Neuronal stem cell (in vitro differentiated cells): ENCODE data around the gene DYNC1I2.

Experiments used
- DNase-seq: peaks from one replicate; pipeline ENCODE4 v3.0.0-alpha.2; 2013; ENCODE audit warnings: low spot score
- H2AFZ ChIP-seq: one replicate; pipeline ENCODE4 v1.6.1; 2013; ENCODE audit warnings: mild to moderate bottlenecking, low read length, inconsistent platforms
- H2AK5ac ChIP-seq: 2 replicates; pipeline ENCODE4 v1.6.1; 2013; ENCODE audit warnings: low read depth, mild to moderate bottlenecking, inconsistent platforms, low read length, moderate library complexity, mixed read lengths
- H2BK120ac ChIP-seq: 2 replicates; pipeline ENCODE4 v1.6.1; 2013; ENCODE audit warnings: low read depth, mild to moderate bottlenecking, inconsistent platforms, low read length, moderate library complexity, mixed read lengths
- H2BK12ac ChIP-seq: one replicate; pipeline ENCODE4 v1.6.1; 2013; ENCODE audit warnings: low read length, inconsistent platforms
- H2BK15ac ChIP-seq: 2 replicates; pipeline ENCODE4 v1.6.1; 2013; ENCODE audit warnings: mild to moderate bottlenecking, low read length, inconsistent platforms, mixed read lengths
- H2BK5ac ChIP-seq: one replicate; pipeline ENCODE4 v1.6.1; 2013; ENCODE audit warnings: inconsistent platforms, mild to moderate bottlenecking, low read length, moderate library complexity
- H3K14ac ChIP-seq: one replicate; pipeline ENCODE4 v1.6.1; 2013; ENCODE audit warnings: low read length, inconsistent platforms
- H3K18ac ChIP-seq: 2 replicates; pipeline ENCODE4 v1.6.1; 2013; ENCODE audit warnings: low read length, inconsistent platforms
- H3K23ac ChIP-seq: 2 replicates; pipeline ENCODE4 v1.6.1; 2013; ENCODE audit warnings: low read depth, mild to moderate bottlenecking, mixed read lengths, low read length, inconsistent platforms; ENCODE audit not compliant: poor library complexity
- H3K27ac ChIP-seq: replicated peaks from 3 replicates; pipeline ENCODE4 v1.5.1; 2013; ENCODE audit warnings: low read length, inconsistent platforms
- H3K27me3 ChIP-seq, 3 experiments: 2 replicates each; pipeline ENCODE4 v1.6.1; 2013; ENCODE audit warnings: low read length in 3 of 3, mild to moderate bottlenecking in 2 of 3, inconsistent platforms in 1 of 3, low read depth in 1 of 3, mixed read lengths in 1 of 3, moderate library complexity in 1 of 3; ENCODE audit not compliant: control insufficient read depth in 3 of 3, insufficient read depth in 3 of 3
- H3K36me3 ChIP-seq, 2 donors: replicated peaks in 1 of 2; 2 replicates each; pipeline ENCODE4 v1.6.1; 2013; ENCODE audit warnings: low read length in 2 of 2; ENCODE audit not compliant: control insufficient read depth in 2 of 2, insufficient read depth in 2 of 2
- H3K4ac ChIP-seq: 2 replicates; pipeline ENCODE4 v1.6.1; 2013; ENCODE audit warnings: inconsistent platforms, mild to moderate bottlenecking, low read length, moderate library complexity
- H3K4me1 ChIP-seq, 2 donors: 1 replicate in 1 of 2; 2 replicates in 1 of 2; pipeline ENCODE4 v1.6.1; 2013; ENCODE audit warnings: low read length in 2 of 2, low read depth in 1 of 2; ENCODE audit not compliant: control insufficient read depth in 2 of 2, insufficient read depth in 1 of 2
- H3K4me2 ChIP-seq: one replicate; pipeline ENCODE4 v1.6.1; 2013; ENCODE audit warnings: mild to moderate bottlenecking, low read length, inconsistent platforms; ENCODE audit not compliant: insufficient read depth, poor library complexity, severe bottlenecking
- H3K4me3 ChIP-seq, 2 donors: 2 replicates each; pipeline ENCODE4 v1.5.1; 2013; ENCODE audit warnings: low read length in 2 of 2, mild to moderate bottlenecking in 2 of 2, inconsistent platforms in 1 of 2, moderate library complexity in 1 of 2
- H3K79me1 ChIP-seq: one replicate; pipeline ENCODE4 v1.6.1; 2013; ENCODE audit warnings: low read depth, mild to moderate bottlenecking, inconsistent platforms, low read length, moderate library complexity
- H3K9ac ChIP-seq: one replicate; pipeline ENCODE4 v1.6.1; 2013; ENCODE audit warnings: mild to moderate bottlenecking, low read depth, low read length, inconsistent platforms; ENCODE audit not compliant: poor library complexity
- H3K9me3 ChIP-seq, 2 donors: replicated peaks in 1 of 2; 2 replicates each; pipeline versions ENCODE3 to v1.6.1; 2013; ENCODE audit warnings: low read length in 2 of 2, mild to moderate bottlenecking in 2 of 2, inconsistent platforms in 1 of 2, low read depth in 1 of 2, mixed read lengths in 1 of 2, moderate library complexity in 1 of 2; ENCODE audit not compliant: control insufficient read depth in 2 of 2, insufficient read depth in 1 of 2
- H4K8ac ChIP-seq: one replicate; pipeline ENCODE4 v1.6.1; 2013; ENCODE audit warnings: low read depth, mild to moderate bottlenecking, inconsistent platforms, low read length, moderate library complexity
- H4K91ac ChIP-seq: one replicate; pipeline ENCODE4 v1.6.1; 2013; ENCODE audit warnings: low read length, low read depth, mild to moderate bottlenecking, inconsistent platforms; ENCODE audit not compliant: poor library complexity
- WGBS, 2 donors: extraction: QIAGEN DNeasy Blood & Tissue Kit; methylation state at CpG; one replicate each; pipeline ENCODE4 v1.1.7; 2013; ENCODE audit warnings: missing lambda C conversion rate in 2 of 2, mixed read lengths in 1 of 2; ENCODE audit not compliant: insufficient read length in 2 of 2, insufficient replicate concordance in 1 of 2; ENCODE audit errors: extremely low coverage in 2 of 2; 5-methylcytosine and 5-hydroxymethylcytosine counted together

DYNC1I2 gene

DNA sequence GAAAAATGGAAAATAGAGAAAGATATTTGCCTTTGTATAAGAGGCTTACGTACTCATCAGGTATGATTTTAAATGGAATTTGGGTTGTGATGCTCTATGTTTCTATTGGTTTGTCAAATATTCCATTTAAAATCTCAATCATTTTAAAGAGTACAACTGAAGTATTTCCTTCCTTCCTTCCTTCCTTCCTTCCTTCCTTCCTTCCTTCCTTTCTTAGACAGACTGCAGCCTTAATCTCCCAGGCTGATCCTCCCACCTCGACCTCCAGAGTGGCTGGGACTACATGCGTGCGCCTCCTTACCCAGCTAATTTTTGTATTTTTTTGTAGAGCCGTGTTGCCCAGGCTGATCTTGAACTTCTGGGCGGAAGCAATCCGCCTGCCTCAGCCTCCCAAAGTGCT lies 15.4 kb upstream of the DYNC1I2 start:
- Histone ChIP-seq H3K9ac (no peak overlapping the region), H2BK5ac (no peak overlapping the region), H2BK15ac (no peak overlapping the region), H3K27ac (no peak overlapping the region), H2AFZ (no peak overlapping the region), H3K4ac (no peak overlapping the region), H4K91ac (no peak overlapping the region), H3K9me3 (no peaks in the 10 kb centered on the region), H4K8ac (no peak overlapping the region), H3K27me3 (peaks cover 0 to 44% (median 0%) of the 10 kb centered on the region in 3 experiments), H3K4me2 (no peak overlapping the region), H3K18ac (no peak overlapping the region), H3K23ac (no peak overlapping the region), H2BK120ac (no peak overlapping the region), H3K79me1 (no peaks in the 10 kb centered on the region), H3K36me3 (no peaks in the 10 kb centered on the region), H3K4me1 (peaks cover 0 to 6% of the 10 kb centered on the region in 2 donors), H2BK12ac (no peak overlapping the region), H3K14ac (no peak overlapping the region), H2AK5ac (no peak overlapping the region), H3K4me3 (no peak overlapping the region)
- DNase-seq: no peak
- no CpG with 5 or more reads among the region's 7 CpGs for WGBS, 2 donors

DNA sequence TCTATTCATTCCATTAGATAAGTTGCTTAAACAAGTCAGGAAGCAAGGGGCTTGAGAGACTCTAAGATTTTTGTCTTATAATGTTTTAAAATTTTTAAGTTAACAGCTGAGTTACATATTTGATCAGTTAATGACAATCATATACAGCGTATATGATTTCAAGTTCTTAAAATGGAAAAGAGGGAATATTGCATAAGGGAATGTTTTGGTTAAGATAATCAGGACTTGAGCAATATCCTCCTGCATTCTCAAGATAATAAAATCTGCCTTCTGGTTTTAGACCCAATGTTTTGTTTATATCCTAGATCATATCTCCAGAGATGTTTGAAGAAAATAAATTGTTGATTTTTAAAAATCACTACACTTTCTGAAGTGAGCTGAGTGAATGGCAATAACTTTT lies 13.4 kb upstream of the DYNC1I2 start:
- H2BK15ac ChIP-seq: no peak overlapping the region
- H3K23ac ChIP-seq: no peak overlapping the region
- no peak overlapping the region for H3K14ac ChIP-seq
- no peak overlapping the region for H2BK120ac ChIP-seq
- no peak overlapping the region for H2AK5ac ChIP-seq
- no peak overlapping the region for H2AFZ ChIP-seq
- no peak for DNase-seq
- no CpG with 5 or more reads among the region's 1 CpG for WGBS, 2 donors
- no peak overlapping the region for H2BK12ac ChIP-seq
- no peak overlapping the region for H3K27ac ChIP-seq
- no peak overlapping the region for H3K4ac ChIP-seq
- no peak overlapping the region for H4K8ac ChIP-seq
- no peaks in the 10 kb centered on the region for H3K79me1 ChIP-seq
- no peaks in the 10 kb centered on the region for H3K36me3 ChIP-seq
- peaks cover 0 to 6% of the 10 kb centered on the region in 2 donors for H3K4me1 ChIP-seq
- H3K4me3 ChIP-seq: no peak overlapping the region
- no peak overlapping the region for H3K4me2 ChIP-seq
- H3K9ac ChIP-seq: no peak overlapping the region
- H3K9me3 ChIP-seq: no peaks in the 10 kb centered on the region
- H4K91ac ChIP-seq: no peak overlapping the region
- H2BK5ac ChIP-seq: no peak overlapping the region
- H3K27me3 ChIP-seq: peaks cover 0 to 40% (median 0%) of the 10 kb centered on the region in 3 experiments
- H3K18ac ChIP-seq: no peak overlapping the region

- Histone ChIP-seq H3K79me1 (no peaks in the 10 kb centered on the region), H2BK120ac (no peak overlapping the region), H3K4me3 (no peak overlapping the region), H3K23ac (no peak overlapping the region), H3K18ac (peak overlapping the region; percentile 16), H2BK5ac (peak overlapping the region; percentile 8), H3K36me3 (no peaks in the 10 kb centered on the region), H3K9me3 (no peaks in the 10 kb centered on the region), H4K91ac (no peak overlapping the region), H4K8ac (no peak overlapping the region), H3K4me2 (no peak overlapping the region), H3K9ac (no peak overlapping the region), H3K27ac (peak overlapping the region; percentile 67), H3K4me1 (peaks cover 0 to 6% of the 10 kb centered on the region in 2 donors), H2AFZ (peak overlapping the region; percentile 1), H3K27me3 (peaks cover 0 to 31% (median 0%) of the 10 kb centered on the region in 3 experiments), H3K14ac (no peak overlapping the region), H3K4ac (no peak overlapping the region), H2AK5ac (no peak overlapping the region), H2BK12ac (no peak overlapping the region), H2BK15ac (no peak overlapping the region)
- peak; percentile 26 for DNase-seq
- WGBS, 2 donors: no CpG with 5 or more reads among the region's 7 CpGs
Measured at GRCh38 chr2:171675810-171676345, 11.4 kb upstream of the DYNC1I2 start.

DNA sequence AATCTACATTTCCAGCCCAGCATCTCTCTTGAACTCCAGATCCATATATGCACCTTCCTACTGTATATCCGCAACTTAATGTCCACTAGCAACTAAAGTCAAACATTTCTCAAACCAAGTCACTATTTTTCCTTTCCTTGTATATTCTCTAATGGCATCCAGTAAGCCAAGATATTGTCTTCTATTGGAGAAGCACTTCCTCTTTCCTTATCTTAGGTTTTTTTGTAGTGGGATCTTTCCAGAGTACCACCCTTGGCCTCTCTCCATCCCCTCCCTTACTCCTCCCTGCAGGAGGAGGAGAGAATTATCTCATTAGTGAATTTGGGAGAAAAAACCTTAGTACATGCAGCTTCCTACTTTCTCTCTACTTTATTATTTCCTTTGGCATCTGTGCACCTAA lies 8.7 kb upstream of the DYNC1I2 start:
- no peak overlapping the region for H3K9ac ChIP-seq
- no peaks in the 10 kb centered on the region for H3K79me1 ChIP-seq
- WGBS, 2 donors: no CpG with 5 or more reads among the region's 1 CpG
- H3K14ac ChIP-seq: no peak overlapping the region
- H3K27me3 ChIP-seq: peaks cover 0 to 21% (median 0%) of the 10 kb centered on the region in 3 experiments
- no peak overlapping the region for H3K18ac ChIP-seq
- H3K9me3 ChIP-seq: no peaks in the 10 kb centered on the region
- no peak overlapping the region for H2BK5ac ChIP-seq
- no peak overlapping the region for H2AK5ac ChIP-seq
- no peak overlapping the region for H4K91ac ChIP-seq
- no peak overlapping the region for H2BK12ac ChIP-seq
- H3K4ac ChIP-seq: no peak overlapping the region
- no peak overlapping the region for H3K27ac ChIP-seq
- no peak overlapping the region for H2BK15ac ChIP-seq
- H2AFZ ChIP-seq: no peak overlapping the region
- H3K4me1 ChIP-seq: peaks cover 0 to 6% of the 10 kb centered on the region in 2 donors
- H3K36me3 ChIP-seq: no peaks in the 10 kb centered on the region
- no peak overlapping the region for H2BK120ac ChIP-seq
- H3K4me3 ChIP-seq: no peak overlapping the region
- H4K8ac ChIP-seq: no peak overlapping the region
- no peak for DNase-seq
- no peak overlapping the region for H3K23ac ChIP-seq
- no peak overlapping the region for H3K4me2 ChIP-seq
